ENCODE results near the gene NUDT21. TPM values are rescaled to one million over a fixed set of nuclear protein-coding genes. Genes with fewer than 3 reads are reported as not detected.

The NUDT21 gene
- total and polyA plus RNA-seq, 9 donors: 40.8 to 163 (median 126) TPM

- intact Hi-C loops (cut with DNase I): no loop called here
- no peak for TF ChIP-seq CTCF (IDR thresholded peaks at IDR 0.05)
- peak; percentile 16 for TF ChIP-seq POLR2A (IDR thresholded peaks at IDR 0.05)
- no peaks in the 10 kb centered on the region for H3K27me3 ChIP-seq
- peaks cover 13% of the 10 kb centered on the region for H3K4me1 ChIP-seq (ENCODE audit: insufficient read depth)
- DNase-seq: peak; percentile 53 to 78 (median 67)
- H3K36me3 ChIP-seq: no peaks in the 10 kb centered on the region
- peak overlapping the region; percentile 85 for H3K4me3 ChIP-seq
- H3K27ac ChIP-seq: peak overlapping the region; percentile 86 to 90
- no peaks in the 10 kb centered on the region for H3K9me3 ChIP-seq
- WGBS, 3 donors: 0 to 1% (median 1%) methylated on average over 30 to 79 of the region's 79 CpGs
Measured at GRCh38 chr16:56424791-56425438, 26.2 kb downstream of the NUDT21 start.

GRCh38 chr16:56424404-56424764 lies 26.7 kb downstream of the NUDT21 start:
- H3K27ac ChIP-seq: peak overlapping the region; percentile 86 to 90
- intact Hi-C loops (cut with DNase I): no loop called here
- H3K4me1 ChIP-seq (ENCODE audit: insufficient read depth): peaks cover 13% of the 10 kb centered on the region
- TF ChIP-seq EP300 (IDR thresholded peaks at IDR 0.05) (no peak), POLR2A (IDR thresholded peaks at IDR 0.05) (no peak), CTCF (IDR thresholded peaks at IDR 0.05) (no peak)
- no peaks in the 10 kb centered on the region for H3K36me3 ChIP-seq
- H3K9me3 ChIP-seq: no peaks in the 10 kb centered on the region
- 1% methylated on average over 16 of the region's 16 CpGs for WGBS, 3 donors
- DNase-seq: peak in 1 of 5 donors; percentile 28
- H3K4me3 ChIP-seq: peak overlapping the region; percentile 85
- H3K27me3 ChIP-seq: no peaks in the 10 kb centered on the region

- 14 to 26% (median 21%) methylated on average over 7 of the region's 7 CpGs for WGBS, 3 donors
- H3K9me3 ChIP-seq: no peaks in the 10 kb centered on the region
Measured at GRCh38 chr16:56423584-56424403, 27.3 kb downstream of the NUDT21 start.

GRCh38 chr16:56422896-56423441 lies 28.2 kb downstream of the NUDT21 start:
- no peak for TF ChIP-seq POLR2A (IDR thresholded peaks at IDR 0.05)
- no peak for TF ChIP-seq EP300 (IDR thresholded peaks at IDR 0.05)
- TF ChIP-seq CTCF (IDR thresholded peaks at IDR 0.05): no peak
- 19 to 45% (median 34%) methylated on average over 4 of the region's 4 CpGs for WGBS, 3 donors
- peaks cover 13% of the 10 kb centered on the region for H3K4me1 ChIP-seq (ENCODE audit: insufficient read depth)
- H3K36me3 ChIP-seq: no peaks in the 10 kb centered on the region
- H3K27ac ChIP-seq: no peak overlapping the region
- H3K4me3 ChIP-seq: no peak overlapping the region
- H3K27me3 ChIP-seq: no peaks in the 10 kb centered on the region
- intact Hi-C loops (cut with DNase I): no loop called here
- DNase-seq: no peak
- no peaks in the 10 kb centered on the region for H3K9me3 ChIP-seq

More at GRCh38 chr16:56423584-56424403, 27.3 kb downstream of the NUDT21 start:
- no peak for TF ChIP-seq EP300 (IDR thresholded peaks at IDR 0.05)
- TF ChIP-seq CTCF (IDR thresholded peaks at IDR 0.05): no peak
- DNase-seq: no peak
- H3K36me3 ChIP-seq: no peaks in the 10 kb centered on the region
- peaks cover 13% of the 10 kb centered on the region for H3K4me1 ChIP-seq (ENCODE audit: insufficient read depth)
- intact Hi-C loops (cut with DNase I): no loop called here
- peak overlapping the region; percentile 86 to 90 for H3K27ac ChIP-seq
- no peaks in the 10 kb centered on the region for H3K27me3 ChIP-seq
- H3K4me3 ChIP-seq: peak overlapping the region; percentile 85

Measured in ovary (tissue), 9 donors.